Panc1 (cell line): Measurements from ENCODE around the gene RILPL1.
"Not testable (repeated sequence)": the region's sequence is repeated elsewhere in the genome, so short reads cannot be mapped to it uniquely, and the experiment has no call there.

ENCODE experiments used
- SIN3A ChIP-seq: IDR thresholded peaks from 2 replicates; pipeline ENCODE4 v1.6.1; 2012; ENCODE audit warnings: low read depth, mild to moderate bottlenecking, low read length, moderate library complexity, borderline replicate concordance; ENCODE audit not compliant: insufficient read depth
- TF ChIP-seq, protein P1 (sequence below): fragments of 450-650 bp; IDR thresholded peaks from 2 replicates; pipeline ENCODE4 v1.5.1; 2017; ENCODE audit warnings: mild to moderate bottlenecking
- TF ChIP-seq, protein P2 (sequence below), 2 experiments: IDR thresholded peaks; 2 replicates each; pipeline ENCODE4 v1.6.1; 2011 to 2012; ENCODE audit warnings: low read depth in 2 of 2, control low read depth in 1 of 2, low read length in 1 of 2, mild to moderate bottlenecking in 1 of 2, moderate library complexity in 1 of 2; ENCODE audit not compliant: insufficient read depth in 1 of 2

DNA sequence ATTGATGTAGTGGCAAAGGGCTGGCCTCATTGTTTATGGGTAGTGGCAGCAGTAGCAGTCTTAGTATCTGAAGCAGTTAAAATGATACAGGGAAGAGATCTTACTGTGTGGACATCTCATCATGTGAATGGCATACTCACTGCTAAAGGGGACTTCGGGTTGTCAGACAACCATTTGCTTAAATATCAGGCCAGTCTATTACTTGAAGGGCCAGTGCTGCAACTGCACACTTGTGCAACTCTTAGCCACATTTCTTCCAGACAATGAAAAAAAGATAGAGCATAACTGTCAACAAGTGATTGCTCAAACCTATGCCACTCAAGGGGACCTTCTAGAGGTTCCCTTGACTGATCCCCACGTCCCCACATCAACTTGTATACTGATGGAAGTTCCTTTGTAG, 20.6 kb upstream of the RILPL1 start:
- TF ChIP-seq, protein P1, sequence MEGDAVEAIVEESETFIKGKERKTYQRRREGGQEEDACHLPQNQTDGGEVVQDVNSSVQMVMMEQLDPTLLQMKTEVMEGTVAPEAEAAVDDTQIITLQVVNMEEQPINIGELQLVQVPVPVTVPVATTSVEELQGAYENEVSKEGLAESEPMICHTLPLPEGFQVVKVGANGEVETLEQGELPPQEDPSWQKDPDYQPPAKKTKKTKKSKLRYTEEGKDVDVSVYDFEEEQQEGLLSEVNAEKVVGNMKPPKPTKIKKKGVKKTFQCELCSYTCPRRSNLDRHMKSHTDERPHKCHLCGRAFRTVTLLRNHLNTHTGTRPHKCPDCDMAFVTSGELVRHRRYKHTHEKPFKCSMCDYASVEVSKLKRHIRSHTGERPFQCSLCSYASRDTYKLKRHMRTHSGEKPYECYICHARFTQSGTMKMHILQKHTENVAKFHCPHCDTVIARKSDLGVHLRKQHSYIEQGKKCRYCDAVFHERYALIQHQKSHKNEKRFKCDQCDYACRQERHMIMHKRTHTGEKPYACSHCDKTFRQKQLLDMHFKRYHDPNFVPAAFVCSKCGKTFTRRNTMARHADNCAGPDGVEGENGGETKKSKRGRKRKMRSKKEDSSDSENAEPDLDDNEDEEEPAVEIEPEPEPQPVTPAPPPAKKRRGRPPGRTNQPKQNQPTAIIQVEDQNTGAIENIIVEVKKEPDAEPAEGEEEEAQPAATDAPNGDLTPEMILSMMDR: not testable (repeated sequence)
- not testable (repeated sequence) for TF ChIP-seq SIN3A
- TF ChIP-seq, protein P2, sequence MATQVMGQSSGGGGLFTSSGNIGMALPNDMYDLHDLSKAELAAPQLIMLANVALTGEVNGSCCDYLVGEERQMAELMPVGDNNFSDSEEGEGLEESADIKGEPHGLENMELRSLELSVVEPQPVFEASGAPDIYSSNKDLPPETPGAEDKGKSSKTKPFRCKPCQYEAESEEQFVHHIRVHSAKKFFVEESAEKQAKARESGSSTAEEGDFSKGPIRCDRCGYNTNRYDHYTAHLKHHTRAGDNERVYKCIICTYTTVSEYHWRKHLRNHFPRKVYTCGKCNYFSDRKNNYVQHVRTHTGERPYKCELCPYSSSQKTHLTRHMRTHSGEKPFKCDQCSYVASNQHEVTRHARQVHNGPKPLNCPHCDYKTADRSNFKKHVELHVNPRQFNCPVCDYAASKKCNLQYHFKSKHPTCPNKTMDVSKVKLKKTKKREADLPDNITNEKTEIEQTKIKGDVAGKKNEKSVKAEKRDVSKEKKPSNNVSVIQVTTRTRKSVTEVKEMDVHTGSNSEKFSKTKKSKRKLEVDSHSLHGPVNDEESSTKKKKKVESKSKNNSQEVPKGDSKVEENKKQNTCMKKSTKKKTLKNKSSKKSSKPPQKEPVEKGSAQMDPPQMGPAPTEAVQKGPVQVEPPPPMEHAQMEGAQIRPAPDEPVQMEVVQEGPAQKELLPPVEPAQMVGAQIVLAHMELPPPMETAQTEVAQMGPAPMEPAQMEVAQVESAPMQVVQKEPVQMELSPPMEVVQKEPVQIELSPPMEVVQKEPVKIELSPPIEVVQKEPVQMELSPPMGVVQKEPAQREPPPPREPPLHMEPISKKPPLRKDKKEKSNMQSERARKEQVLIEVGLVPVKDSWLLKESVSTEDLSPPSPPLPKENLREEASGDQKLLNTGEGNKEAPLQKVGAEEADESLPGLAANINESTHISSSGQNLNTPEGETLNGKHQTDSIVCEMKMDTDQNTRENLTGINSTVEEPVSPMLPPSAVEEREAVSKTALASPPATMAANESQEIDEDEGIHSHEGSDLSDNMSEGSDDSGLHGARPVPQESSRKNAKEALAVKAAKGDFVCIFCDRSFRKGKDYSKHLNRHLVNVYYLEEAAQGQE (IDR thresholded peaks at IDR 0.05; ENCODE audit: insufficient read depth in 1 of 2, low read depth in 2 of 2, low read length in 1 of 2): not testable (repeated sequence)
